Breast epithelium (tissue), 4 donors: Measurements from ENCODE around the gene PCDHGA3. TPM values are rescaled to one million over a fixed set of nuclear protein-coding genes. Genes with fewer than 3 reads are reported as not detected.
"Not testable (repeated sequence)": the region's sequence is repeated elsewhere in the genome, so short reads cannot be mapped to it uniquely, and the experiment has no call there.

Experiments used
- DNase-seq, 2 donors: peaks; one replicate each; pipeline ENCODE4 v3.0.0-alpha.2; 2019; ENCODE audit warnings: low spot score in 2 of 2
- H3K27ac ChIP-seq, 2 donors: fragments of 200-600 bp; sonication (generic) in 1 of 2; one replicate each; pipeline ENCODE4 v1.5.1; 2016 to 2019; ENCODE audit warnings: mild to moderate bottlenecking in 1 of 2
- H3K27me3 ChIP-seq, 2 donors: fragments of 200-600 bp; sonication (generic) in 1 of 2; one replicate each; pipeline versions ENCODE4 v1.5.1 to v1.6.0; 2017 to 2019; ENCODE audit warnings: control low read depth in 1 of 2, mild to moderate bottlenecking in 1 of 2
- H3K36me3 ChIP-seq: fragments of 200-600 bp; one replicate; pipeline ENCODE4 v1.5.1; 2019
- H3K4me1 ChIP-seq, 2 donors: fragments of 200-600 bp; sonication (generic); one replicate each; pipeline ENCODE4 v1.5.1; 2016 to 2019; ENCODE audit warnings: control low read depth in 1 of 2
- H3K4me3 ChIP-seq, 3 donors: fragments of 200-600 bp; sonication (generic); 1 replicate in 2 of 3; 2 replicates in 1 of 3; pipeline ENCODE4 v1.5.1; 2016 to 2019; ENCODE audit warnings: mild to moderate bottlenecking in 3 of 3, moderate library complexity in 2 of 3
- H3K9me3 ChIP-seq, 2 donors: fragments of 200-600 bp; sonication (generic) in 1 of 2; one replicate each; pipeline ENCODE4 v1.5.1; 2016 to 2019; ENCODE audit warnings: control low read depth in 1 of 2
- CTCF ChIP-seq, 3 donors: fragments of 450-650 bp; IDR thresholded peaks; one replicate each; pipeline ENCODE4 v1.5.1; 2016 to 2017; ENCODE audit warnings: antibody characterized with exemption in 3 of 3, mild to moderate bottlenecking in 3 of 3, moderate library complexity in 3 of 3
- POLR2A ChIP-seq: fragments of 450-650 bp; IDR thresholded peaks from one replicate; pipeline ENCODE4 v1.6.1; 2016; ENCODE audit warnings: antibody characterized with exemption, mild to moderate bottlenecking, moderate library complexity
- POLR2AphosphoS5 ChIP-seq, 3 donors: sonication (generic); formaldehyde crosslinking; IDR thresholded peaks; one replicate each; pipeline ENCODE4 v1.6.1; 2017; ENCODE audit warnings: antibody characterized with exemption in 3 of 3
- intact Hi-C: fragments of 100-400 bp; cut with DNase I; formaldehyde crosslinking; loops from one replicate; pipeline ENCODE4 v1.15.1; 2023; ENCODE audit warnings: low total_unique reads
- total RNA-seq, 3 donors: library from RNA; depleted of rRNA; stranded (reverse); fragments of >200 nt; gene quantifications; one replicate each; pipeline ENCODE4 v1.1.0, GENCODE V29; 2016

The PCDHGA3 gene
- total RNA-seq, 3 donors from 2014 or later, result 4.3 to 5.9 (median 5.0) TPM

GRCh38 chr5:141326088-141326854 lies 17.4 kb upstream of the PCDHGA3 start:
- peak in 1 of 2 donors; percentile 75 for DNase-seq
- no peak overlapping the region for H3K27ac ChIP-seq
- peaks cover 41 to 80% of the 10 kb centered on the region in 2 donors for H3K9me3 ChIP-seq
- intact Hi-C loops, result no loop called here
- H3K4me1 ChIP-seq, result no peaks in the 10 kb centered on the region
- no peaks in the 10 kb centered on the region for H3K36me3 ChIP-seq
- TF ChIP-seq CTCF (IDR thresholded peaks at IDR 0.05) (no peak), POLR2A (no peak), POLR2AphosphoS5 (IDR thresholded peaks at IDR 0.05) (no peak)
- H3K27me3 ChIP-seq, result no peaks in the 10 kb centered on the region
- H3K4me3 ChIP-seq, result peak overlapping the region; percentile 8 to 51 (median 35)

GRCh38 chr5:141328231-141328630 lies 15.4 kb upstream of the PCDHGA3 start:
- Histone ChIP-seq H3K4me1 (no peaks in the 10 kb centered on the region), H3K27ac (no peak overlapping the region), H3K27me3 (no peaks in the 10 kb centered on the region), H3K9me3 (peaks cover 57 to 88% of the 10 kb centered on the region in 2 donors), H3K36me3 (no peaks in the 10 kb centered on the region), H3K4me3 (no peak overlapping the region)
- intact Hi-C loops, result no loop called here
- DNase-seq, result no peak
- TF ChIP-seq POLR2AphosphoS5 (IDR thresholded peaks at IDR 0.05) (no peak), POLR2A (no peak), CTCF (IDR thresholded peaks at IDR 0.05) (no peak)

- Histone ChIP-seq H3K27me3 (no peaks in the 10 kb centered on the region), H3K27ac (no peak within 1 kb of the TSS), H3K36me3 (no peaks in the 10 kb centered on the region), H3K4me3 (peak within 1 kb of the TSS in 1 of 3 donors; percentile 13), H3K4me1 (no peaks in the 10 kb centered on the region), H3K9me3 (peaks cover 59 to 93% of the 10 kb centered on the region in 2 donors)
- TF ChIP-seq POLR2A (no peak), POLR2AphosphoS5 (IDR thresholded peaks at IDR 0.05) (no peak), CTCF (IDR thresholded peaks at IDR 0.05) (no peak)
- DNase-seq, result no peak
- intact Hi-C loops, result no loop called here
Observed at GRCh38 chr5:141330299-141331080, 13.1 kb upstream of the PCDHGA3 start, which contains the start of gene PCDHGA1. TSS of gene PCDHGA1 (plus strand) at chr5:141330514.

GRCh38 chr5:141332571-141332970 lies 11.1 kb upstream of the PCDHGA3 start:
- H3K27me3 ChIP-seq, DNase-seq, H3K4me1 ChIP-seq, H3K4me3 ChIP-seq, H3K27ac ChIP-seq, H3K36me3 ChIP-seq, intact Hi-C loops: not testable (repeated sequence)
- H3K9me3 ChIP-seq, result peaks cover 45 to 85% of the 10 kb centered on the region in 2 donors

- H3K4me3 ChIP-seq, result peak within 1 kb of the TSS; percentile 24 to 51 (median 45)
- peak within 1 kb of the TSS in 1 of 2 donors; percentile 21 for H3K27ac ChIP-seq
- intact Hi-C loops, result no loop called here
- DNase-seq, result no peak
- no peaks in the 10 kb centered on the region for H3K27me3 ChIP-seq
- TF ChIP-seq CTCF (IDR thresholded peaks at IDR 0.05), result peak in 2 of 3 donors; percentile 16 to 47
- TF ChIP-seq POLR2A, result no peak
- no peaks in the 10 kb centered on the region for H3K4me1 ChIP-seq
- H3K36me3 ChIP-seq, result no peaks in the 10 kb centered on the region
- H3K9me3 ChIP-seq, result peaks cover 54 to 91% of the 10 kb centered on the region in 2 donors
Observed at GRCh38 chr5:141338538-141339306, 4.9 kb upstream of the PCDHGA3 start, which contains the start of gene PCDHGA2. TSS of gene PCDHGA2 (plus strand) at chr5:141338760.

GRCh38 chr5:141340781-141341354 lies 2.8 kb upstream of the PCDHGA3 start:
- Histone ChIP-seq H3K4me3 (peak overlapping the region in 1 of 3 donors; percentile 12), H3K9me3 (peaks cover 67 to 89% of the 10 kb centered on the region in 2 donors)
- H3K27me3 ChIP-seq, DNase-seq, intact Hi-C loops, H3K36me3 ChIP-seq, H3K27ac ChIP-seq, H3K4me1 ChIP-seq: not testable (repeated sequence)
